ENCODE data around the gene TMPRSS4.

GRCh38 chr11:118108513-118108912 is 31.6 kb downstream of the TMPRSS4 start:
- TF ChIP-seq CTCF (IDR thresholded peaks at IDR 0.05; ENCODE audit: low read depth, low read length, missing input control), result no peak
- TF ChIP-seq MAX (IDR thresholded peaks at IDR 0.05), result no peak
- no peak for TF ChIP-seq REST (IDR thresholded peaks at IDR 0.05)
- TF ChIP-seq TAF1 (conservative IDR thresholded peaks at IDR 0.05), result no peak
- no peak for TF ChIP-seq GABPA (IDR thresholded peaks at IDR 0.05 in 1 of 2, conservative IDR thresholded peaks at IDR 0.05 in 1 of 2)
- no peak for TF ChIP-seq RXRA (IDR thresholded peaks at IDR 0.05)
- TF ChIP-seq ATF3 (IDR thresholded peaks at IDR 0.05), result no peak
- no peak for TF ChIP-seq JUND (IDR thresholded peaks at IDR 0.05)
- no peak for TF ChIP-seq EGR1 (IDR thresholded peaks at IDR 0.05; ENCODE audit: low read depth in 2 of 2)
- TF ChIP-seq YY1 (IDR thresholded peaks at IDR 0.05), result no peak
